WTC11 (cell line): ENCODE measurements around the gene PACSIN1. TPM values are rescaled to one million over a fixed set of nuclear protein-coding genes. Genes with fewer than 3 reads are reported as not detected.

Experiments
- ATAC-seq: fragments of 200-7000 bp; cut with Tn5 transposase; 2 replicates; pipeline ENCODE4 v1.10.0; 2021; ENCODE audit warnings: mild to moderate bottlenecking, moderate library complexity
- CTCF ChIA-PET: fragments of 300-600 bp; sonication (Branson Sonifier 250); formaldehyde crosslinking; loops from one replicate; lab custom pipeline; 2021; ENCODE audit warnings: antibody characterized with exemption; lab: Charles Lee
- POLR2A ChIA-PET: fragments of 350-600 bp; sonication (Branson Sonifier 250); formaldehyde crosslinking; loops from one replicate; lab custom pipeline; 2021; ENCODE audit warnings: antibody characterized with exemption; lab: Charles Lee
- DNase-seq: peaks from one replicate; pipeline ENCODE4 v3.0.0; 2021; ENCODE audit warnings: low spot score
- H3K27ac Mint-ChIP-seq: 2 replicates; pipeline ENCODE4 v1.8.0; 2021; ENCODE audit warnings: mixed read lengths
- H3K27me3 Mint-ChIP-seq: 2 replicates; pipeline ENCODE4 v1.8.0; 2021; ENCODE audit warnings: low read depth, mild to moderate bottlenecking, moderate library complexity, mixed read lengths
- H3K36me3 Mint-ChIP-seq: 2 replicates; pipeline ENCODE4 v1.8.0; 2021; ENCODE audit warnings: mixed read lengths
- H3K4me1 Mint-ChIP-seq: 2 replicates; pipeline ENCODE4 v1.8.0; 2022; ENCODE audit warnings: mixed read lengths
- H3K4me3 Mint-ChIP-seq: 2 replicates; pipeline ENCODE4 v1.8.0; 2021; ENCODE audit warnings: mild to moderate bottlenecking, moderate library complexity, mixed read lengths
- H3K9me3 Mint-ChIP-seq: 2 replicates; pipeline ENCODE4 v1.8.0; 2021; ENCODE audit warnings: mixed read lengths
- ATF6 ChIP-seq: sonication (generic); formaldehyde crosslinking; IDR thresholded peaks from 2 replicates; pipeline ENCODE4 v1.8.1; 2023; ENCODE audit warnings: mild to moderate bottlenecking, missing genetic modification reagents
- CBFB ChIP-seq: sonication (generic); formaldehyde crosslinking; IDR thresholded peaks from 2 replicates; pipeline ENCODE4 v1.8.1; 2022; ENCODE audit warnings: mild to moderate bottlenecking, low read depth, missing genetic modification reagents
- ELF4 ChIP-seq: sonication (generic); formaldehyde crosslinking; IDR thresholded peaks from 2 replicates; pipeline ENCODE4 v1.8.1; 2022; ENCODE audit warnings: low read depth, mild to moderate bottlenecking, moderate library complexity, missing genetic modification reagents
- FOXK1 ChIP-seq: sonication (generic); formaldehyde crosslinking; IDR thresholded peaks from 2 replicates; pipeline ENCODE4 v1.8.0; 2022; ENCODE audit warnings: mild to moderate bottlenecking, moderate library complexity, missing genetic modification reagents
- FOXP1 ChIP-seq: sonication (generic); formaldehyde crosslinking; IDR thresholded peaks from 2 replicates; pipeline ENCODE4 v1.8.0; 2022; ENCODE audit warnings: missing genetic modification reagents, mild to moderate bottlenecking, moderate library complexity, borderline replicate concordance
- JAZF1 ChIP-seq: fragments of 250-450 bp; sonication (Bioruptor Pico); IDR thresholded peaks from 2 replicates; pipeline ENCODE4 v1.9.0; 2021; ENCODE audit warnings: moderate library complexity, mild to moderate bottlenecking, inconsistent platforms
- JUN ChIP-seq: sonication (generic); formaldehyde crosslinking; IDR thresholded peaks from 2 replicates; pipeline ENCODE4 v1.8.0; 2023; ENCODE audit warnings: mild to moderate bottlenecking, missing genetic modification reagents
- NR3C1 ChIP-seq: sonication (generic); formaldehyde crosslinking; conservative IDR thresholded peaks from 2 replicates; pipeline ENCODE4 v1.8.1; 2023; ENCODE audit warnings: low read depth, mild to moderate bottlenecking, missing genetic modification reagents
- RELA ChIP-seq: sonication (generic); formaldehyde crosslinking; IDR thresholded peaks from 2 replicates; pipeline ENCODE4 v1.8.1; 2022; ENCODE audit warnings: missing genetic modification reagents, mild to moderate bottlenecking, borderline replicate concordance
- STAT6 ChIP-seq: sonication (generic); formaldehyde crosslinking; conservative IDR thresholded peaks from 2 replicates; pipeline ENCODE4 v1.8.1; 2023; ENCODE audit warnings: mild to moderate bottlenecking, low read depth, missing genetic modification reagents, moderate library complexity
- TP53 ChIP-seq: sonication (generic); formaldehyde crosslinking; IDR thresholded peaks from 2 replicates; pipeline ENCODE4 v1.8.1; 2023; ENCODE audit warnings: mild to moderate bottlenecking, missing genetic modification reagents
- ZNF138 ChIP-seq: sonication (generic); formaldehyde crosslinking; conservative IDR thresholded peaks from 2 replicates; pipeline ENCODE4 v1.8.1; 2022; ENCODE audit warnings: mild to moderate bottlenecking, moderate library complexity, missing genetic modification reagents
- total RNA-seq: library from RNA; stranded (reverse); gene quantifications from 3 replicates; pipeline ENCODE4 v1.2.3, GENCODE V29; 2021
- TF ChIP-seq, protein P1 (sequence below): sonication (generic); formaldehyde crosslinking; IDR thresholded peaks from 2 replicates; pipeline ENCODE4 v1.8.0; 2022; ENCODE audit warnings: mild to moderate bottlenecking, missing genetic modification reagents
- TF ChIP-seq, protein P2 (sequence below): sonication (generic); formaldehyde crosslinking; IDR thresholded peaks from 2 replicates; pipeline ENCODE4 v1.8.1; 2023; ENCODE audit warnings: mild to moderate bottlenecking, missing genetic modification reagents, borderline replicate concordance

PACSIN1 gene
- total RNA-seq, 1 experiment from 2014 or later: 12.6 TPM

DNA sequence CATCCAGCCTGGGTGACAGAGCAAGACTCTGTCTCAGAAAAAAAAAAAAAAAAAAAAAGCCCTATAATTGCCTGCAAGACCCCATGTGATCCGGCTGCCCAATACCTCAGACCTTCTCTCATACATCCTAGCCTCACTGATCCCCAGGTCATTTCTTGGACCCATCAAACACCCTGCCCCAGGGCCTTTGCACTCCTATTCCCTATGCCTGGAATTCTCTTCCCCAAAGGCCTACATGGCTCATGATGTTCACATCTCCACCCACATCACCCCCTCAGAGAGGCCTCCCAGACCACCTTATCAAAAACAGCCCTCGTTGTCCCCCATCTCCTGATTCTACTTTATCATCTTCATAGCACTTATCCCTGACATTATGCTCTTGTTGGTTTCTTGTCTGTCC, 8.9 kb downstream of the PACSIN1 start (continued):
- TF ChIP-seq JAZF1 (no peak), JUN (CRISPR knock-in tag) (no peak), STAT6 (CRISPR knock-in tag) (no peak), ZNF138 (CRISPR knock-in tag) (no peak), NR3C1 (CRISPR knock-in tag) (no peak), RELA (no peak), TP53 (CRISPR knock-in tag) (no peak)
- TF ChIP-seq, protein P1, sequence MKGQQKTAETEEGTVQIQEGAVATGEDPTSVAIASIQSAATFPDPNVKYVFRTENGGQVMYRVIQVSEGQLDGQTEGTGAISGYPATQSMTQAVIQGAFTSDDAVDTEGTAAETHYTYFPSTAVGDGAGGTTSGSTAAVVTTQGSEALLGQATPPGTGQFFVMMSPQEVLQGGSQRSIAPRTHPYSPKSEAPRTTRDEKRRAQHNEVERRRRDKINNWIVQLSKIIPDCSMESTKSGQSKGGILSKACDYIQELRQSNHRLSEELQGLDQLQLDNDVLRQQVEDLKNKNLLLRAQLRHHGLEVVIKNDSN (CRISPR knock-in tag): no peak

DNA sequence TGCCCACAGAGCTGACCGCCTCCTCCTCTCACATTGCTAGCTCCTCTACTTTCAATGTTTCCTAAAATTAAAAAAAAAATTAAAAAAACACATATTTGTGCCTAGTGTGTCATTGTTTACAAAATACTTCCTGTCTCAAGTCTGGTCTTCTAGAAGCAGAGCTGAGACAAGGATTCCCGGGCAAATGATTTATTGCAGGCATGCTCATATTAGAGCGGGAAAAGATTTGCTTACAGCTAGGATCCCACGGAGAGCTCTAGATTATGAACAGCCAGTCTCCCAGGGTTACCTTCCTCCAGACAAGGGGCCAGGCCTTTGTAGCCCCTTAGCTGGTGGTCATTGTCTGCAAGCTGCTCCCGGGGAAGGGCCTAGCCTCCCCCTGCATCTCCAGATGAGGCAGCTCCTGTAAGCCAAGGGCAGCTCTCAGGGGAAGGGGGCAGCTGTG, 9.4 kb downstream of the PACSIN1 start:
- peak; percentile 41 for ATAC-seq

More for the DNA sequence above, 9.4 kb downstream of the PACSIN1 start:
- H3K27ac Mint-ChIP-seq: no peak overlapping the region
- H3K36me3 Mint-ChIP-seq: peaks cover 11% of the 10 kb centered on the region
- ChIA-PET CTCF (interaction anchor here (0.6 to 2.8 kb wide), 6 partner anchors 9 to 271 kb away, joined by 3 to 17 read pairs (median 6); partner anchors contain the start of gene PACSIN1), POLR2A (interaction anchor here (0.5 to 1.1 kb wide), 2 partner anchors 10 to 168 kb away, joined by 3 to 5 read pairs; partner anchors contain the start of gene PACSIN1)
- no peak for DNase-seq
- no peaks in the 10 kb centered on the region; the same call in 1 of the 2 replicates for H3K27me3 Mint-ChIP-seq
- H3K4me3 Mint-ChIP-seq: no peak overlapping the region
- H3K4me1 Mint-ChIP-seq: peaks cover 4% of the 10 kb centered on the region; the same call in 1 of the 2 replicates
- peaks cover 14% of the 10 kb centered on the region for H3K9me3 Mint-ChIP-seq
- no peak for TF ChIP-seq ATF6
- no peak for TF ChIP-seq CBFB (CRISPR knock-in tag)
- TF ChIP-seq FOXK1: no peak
- TF ChIP-seq ELF4 (CRISPR knock-in tag): no peak
- TF ChIP-seq, protein P2, sequence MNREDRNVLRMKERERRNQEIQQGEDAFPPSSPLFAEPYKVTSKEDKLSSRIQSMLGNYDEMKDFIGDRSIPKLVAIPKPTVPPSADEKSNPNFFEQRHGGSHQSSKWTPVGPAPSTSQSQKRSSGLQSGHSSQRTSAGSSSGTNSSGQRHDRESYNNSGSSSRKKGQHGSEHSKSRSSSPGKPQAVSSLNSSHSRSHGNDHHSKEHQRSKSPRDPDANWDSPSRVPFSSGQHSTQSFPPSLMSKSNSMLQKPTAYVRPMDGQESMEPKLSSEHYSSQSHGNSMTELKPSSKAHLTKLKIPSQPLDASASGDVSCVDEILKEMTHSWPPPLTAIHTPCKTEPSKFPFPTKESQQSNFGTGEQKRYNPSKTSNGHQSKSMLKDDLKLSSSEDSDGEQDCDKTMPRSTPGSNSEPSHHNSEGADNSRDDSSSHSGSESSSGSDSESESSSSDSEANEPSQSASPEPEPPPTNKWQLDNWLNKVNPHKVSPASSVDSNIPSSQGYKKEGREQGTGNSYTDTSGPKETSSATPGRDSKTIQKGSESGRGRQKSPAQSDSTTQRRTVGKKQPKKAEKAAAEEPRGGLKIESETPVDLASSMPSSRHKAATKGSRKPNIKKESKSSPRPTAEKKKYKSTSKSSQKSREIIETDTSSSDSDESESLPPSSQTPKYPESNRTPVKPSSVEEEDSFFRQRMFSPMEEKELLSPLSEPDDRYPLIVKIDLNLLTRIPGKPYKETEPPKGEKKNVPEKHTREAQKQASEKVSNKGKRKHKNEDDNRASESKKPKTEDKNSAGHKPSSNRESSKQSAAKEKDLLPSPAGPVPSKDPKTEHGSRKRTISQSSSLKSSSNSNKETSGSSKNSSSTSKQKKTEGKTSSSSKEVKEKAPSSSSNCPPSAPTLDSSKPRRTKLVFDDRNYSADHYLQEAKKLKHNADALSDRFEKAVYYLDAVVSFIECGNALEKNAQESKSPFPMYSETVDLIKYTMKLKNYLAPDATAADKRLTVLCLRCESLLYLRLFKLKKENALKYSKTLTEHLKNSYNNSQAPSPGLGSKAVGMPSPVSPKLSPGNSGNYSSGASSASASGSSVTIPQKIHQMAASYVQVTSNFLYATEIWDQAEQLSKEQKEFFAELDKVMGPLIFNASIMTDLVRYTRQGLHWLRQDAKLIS (CRISPR knock-in tag): no peak
- no peak for TF ChIP-seq FOXP1
